CD8-positive, alpha-beta memory T cell (primary cell): Measurements from ENCODE around the gene NSD1. TPM values are rescaled to one million over a fixed set of nuclear protein-coding genes. Genes with fewer than 3 reads are reported as not detected.
A peak's percentile ranks its signal among the peaks of the same experiment; 100 is the strongest.

ENCODE experiments used
- CTCF ChIA-PET: fragments of 350-600 bp; sonication (Branson Sonifier 250); formaldehyde crosslinking; loops from one replicate; lab custom pipeline; 2021; ENCODE audit warnings: antibody characterized with exemption; lab: Charles Lee
- POLR2A ChIA-PET: fragments of 350-600 bp; sonication (Branson Sonifier 250); formaldehyde crosslinking; loops from one replicate; lab custom pipeline; 2021; ENCODE audit warnings: antibody characterized with exemption; lab: Charles Lee
- DNase-seq, 5 donors: peaks; one replicate each; pipeline versions ENCODE4 v3.0.0 to v3.0.0-alpha.2; 2020 to 2022; ENCODE audit warnings: mixed read lengths in 1 of 5
- H3K27ac ChIP-seq: one replicate; pipeline ENCODE4 v1.7.0; 2013; ENCODE audit warnings: low read depth, mild to moderate bottlenecking, low read length, moderate library complexity
- H3K27me3 ChIP-seq: 2 replicates; pipeline ENCODE4 v1.7.0; 2013; ENCODE audit warnings: low read length, mild to moderate bottlenecking; ENCODE audit not compliant: insufficient read depth, poor library complexity, severe bottlenecking
- H3K36me3 ChIP-seq: 2 replicates; pipeline ENCODE4 v1.7.0; 2013; ENCODE audit warnings: mild to moderate bottlenecking, low read length, moderate library complexity; ENCODE audit not compliant: insufficient read depth
- H3K4me1 ChIP-seq: 2 replicates; pipeline ENCODE4 v1.7.0; 2013; ENCODE audit warnings: mild to moderate bottlenecking, low read length, moderate library complexity; ENCODE audit not compliant: insufficient read depth
- H3K4me3 ChIP-seq: 2 replicates; pipeline ENCODE4 v1.7.0; 2013; ENCODE audit warnings: mild to moderate bottlenecking, low read length
- H3K9me3 ChIP-seq: 2 replicates; pipeline ENCODE4 v1.7.0; 2013; ENCODE audit warnings: mild to moderate bottlenecking, low read length
- H3K27ac Mint-ChIP-seq, 8 donors: one replicate each; pipeline ENCODE4 v1.8.0; 2020 to 2021; ENCODE audit warnings: mixed read lengths in 8 of 8, mild to moderate bottlenecking in 6 of 8, inconsistent platforms in 3 of 8, moderate library complexity in 3 of 8
- H3K27me3 Mint-ChIP-seq, 2 donors: one replicate each; pipeline ENCODE4 v1.8.0; 2020 to 2021; ENCODE audit warnings: mixed read lengths in 2 of 2, mild to moderate bottlenecking in 1 of 2, moderate library complexity in 1 of 2
- H3K36me3 Mint-ChIP-seq, 3 donors: one replicate each; pipeline ENCODE4 v1.8.0; 2020 to 2021; ENCODE audit warnings: mixed read lengths in 3 of 3, inconsistent platforms in 1 of 3, mild to moderate bottlenecking in 1 of 3
- H3K4me1 Mint-ChIP-seq, 3 donors: one replicate each; pipeline ENCODE4 v1.8.0; 2020 to 2021; ENCODE audit warnings: mixed read lengths in 3 of 3, inconsistent platforms in 1 of 3, mild to moderate bottlenecking in 1 of 3
- H3K4me3 Mint-ChIP-seq, 7 donors: one replicate each; pipeline ENCODE4 v1.8.0; 2020 to 2021; ENCODE audit warnings: mixed read lengths in 7 of 7, mild to moderate bottlenecking in 6 of 7, moderate library complexity in 4 of 7, inconsistent platforms in 2 of 7
- H3K9me3 Mint-ChIP-seq, 5 donors: one replicate each; pipeline ENCODE4 v1.8.0; 2020 to 2022; ENCODE audit warnings: mixed read lengths in 5 of 5, mild to moderate bottlenecking in 3 of 5, moderate library complexity in 2 of 5, inconsistent platforms in 1 of 5
- polyA plus RNA-seq: library from polyadenylated mRNA; unstranded; fragments of 300-500 nt; fragmentation: Illumina TruSeq; gene quantifications from one replicate; pipeline ENCODE4 v1.2.3, GENCODE V29; 2021
- total RNA-seq, 2 experiments: library from RNA; stranded (reverse); gene quantifications; one replicate each; pipeline ENCODE4 v1.2.3, GENCODE V29; 2021

NSD1 gene
- total and polyA plus RNA-seq, 3 experiments from 2014 or later = 48.7 to 93.1 (median 86.7) TPM

DNA sequence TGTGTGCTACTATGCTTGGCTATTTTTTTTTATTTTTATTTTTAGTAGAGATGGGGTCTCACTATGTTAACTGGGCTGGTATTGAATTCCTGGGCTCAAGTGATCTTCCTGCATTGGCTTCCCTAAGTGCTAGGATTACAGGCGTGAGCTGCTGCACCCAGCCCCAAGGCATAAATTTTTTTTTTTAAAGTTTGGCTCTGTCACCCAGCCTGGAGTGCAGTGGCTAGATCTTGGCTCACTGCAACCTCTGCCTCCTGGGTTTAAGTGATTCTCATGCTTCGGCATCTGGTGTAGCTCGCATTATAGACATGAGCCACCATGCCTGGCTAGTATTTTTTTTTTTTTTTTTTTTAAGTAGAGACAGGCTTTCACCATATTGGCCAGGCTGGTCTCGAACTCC is 99.6 kb downstream of the NSD1 start:
- Histone ChIP-seq H3K4me1 (no peaks in the 10 kb centered on the region), H3K4me3 (no peak overlapping the region), H3K27me3 (no peaks in the 10 kb centered on the region), H3K27ac (no peak overlapping the region), H3K36me3 (peaks cover 8% of the 10 kb centered on the region), H3K9me3 (no peaks in the 10 kb centered on the region)
- Mint-ChIP-seq H3K27me3 (no peaks in the 10 kb centered on the region), H3K9me3 (no peaks in the 10 kb centered on the region), H3K27ac (peak overlapping the region in 1 of 8 donors; percentile 41), H3K36me3 (peaks cover 7 to 65% (median 9%) of the 10 kb centered on the region in 3 donors), H3K4me3 (no peak overlapping the region), H3K4me1 (peaks cover 22 to 44% (median 41%) of the 10 kb centered on the region in 3 donors)
- no peak for DNase-seq
- ChIA-PET CTCF (interaction anchor here (1.1 to 1.3 kb wide), 2 partner anchors 119 to 121 kb away, joined by 3 to 5 read pairs; no protein-coding TSS in a partner anchor), POLR2A (interaction anchor here (0.6 kb wide), 1 partner anchor 210 kb away, joined by 3 read pairs; no protein-coding TSS in a partner anchor)

DNA sequence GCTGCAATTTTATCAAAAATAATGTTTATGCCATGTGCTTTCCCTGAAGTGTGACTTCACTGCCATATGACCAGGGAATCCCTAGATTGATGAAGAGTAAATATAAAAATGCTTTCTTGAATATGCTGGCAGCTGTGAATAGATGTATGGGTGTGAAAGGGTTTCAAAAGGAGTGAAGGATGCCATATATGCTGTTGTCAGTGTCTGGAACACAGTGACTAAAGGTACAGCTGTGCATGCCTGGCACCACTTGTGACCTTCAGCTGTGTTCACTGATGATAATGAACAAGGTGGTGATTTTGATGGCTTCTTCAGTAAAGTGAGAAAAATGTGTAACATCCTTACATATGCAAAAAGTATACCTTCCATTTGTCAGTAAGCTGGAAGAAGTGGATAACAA is 100.2 kb downstream of the NSD1 start:
- POLR2A ChIA-PET = no interaction called here
- Mint-ChIP-seq H3K4me1 (peaks cover 21 to 39% (median 37%) of the 10 kb centered on the region in 3 donors), H3K4me3 (no peak overlapping the region), H3K9me3 (no peaks in the 10 kb centered on the region), H3K27me3 (no peaks in the 10 kb centered on the region), H3K36me3 (peaks cover 7 to 69% (median 11%) of the 10 kb centered on the region in 3 donors), H3K27ac (peak overlapping the region in 4 of 8 donors; percentile 26 to 59 (median 34))
- H3K4me3 ChIP-seq = no peak overlapping the region
- peaks cover 13% of the 10 kb centered on the region for H3K36me3 ChIP-seq
- no peaks in the 10 kb centered on the region for H3K9me3 ChIP-seq
- no peak for DNase-seq
- CTCF ChIA-PET = interaction anchor here (1.1 to 1.3 kb wide), 2 partner anchors 120 to 122 kb away, joined by 3 to 5 read pairs; no protein-coding TSS in a partner anchor
- H3K27ac ChIP-seq = no peak overlapping the region
- no peaks in the 10 kb centered on the region for H3K4me1 ChIP-seq
- H3K27me3 ChIP-seq = no peaks in the 10 kb centered on the region

DNA sequence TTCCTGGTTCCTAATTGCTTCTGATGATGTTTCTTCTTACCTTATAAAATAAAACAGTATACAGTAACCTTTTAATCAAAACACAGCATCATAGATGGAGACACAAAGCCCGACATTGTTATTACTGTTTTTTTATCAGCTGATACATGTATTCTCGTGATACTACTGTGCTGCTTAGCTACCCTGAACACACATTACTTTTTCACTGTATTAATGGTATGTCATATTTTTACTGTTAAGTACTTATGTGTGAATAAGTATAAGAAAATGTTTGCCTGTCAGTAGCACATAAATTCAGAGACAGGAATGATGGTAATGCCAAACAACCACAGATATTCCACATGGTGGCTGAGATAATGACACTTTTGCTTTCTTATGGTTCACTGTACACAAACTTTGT is 101.3 kb downstream of the NSD1 start:
- no peaks in the 10 kb centered on the region for H3K4me1 ChIP-seq
- ChIA-PET POLR2A (no interaction called here), CTCF (no interaction called here)
- peaks cover 7 to 71% (median 13%) of the 10 kb centered on the region in 3 donors for H3K36me3 Mint-ChIP-seq
- H3K27me3 Mint-ChIP-seq = no peaks in the 10 kb centered on the region
- no peak overlapping the region for H3K27ac ChIP-seq
- no peak overlapping the region for H3K4me3 ChIP-seq
- peaks cover 21% of the 10 kb centered on the region for H3K36me3 ChIP-seq
- DNase-seq = no peak
- no peaks in the 10 kb centered on the region for H3K27me3 ChIP-seq
- H3K9me3 ChIP-seq = no peaks in the 10 kb centered on the region
- no peak overlapping the region for H3K4me3 Mint-ChIP-seq
- H3K27ac Mint-ChIP-seq = no peak overlapping the region
- no peaks in the 10 kb centered on the region for H3K9me3 Mint-ChIP-seq
- H3K4me1 Mint-ChIP-seq = peaks cover 14 to 32% (median 29%) of the 10 kb centered on the region in 3 donors

DNA sequence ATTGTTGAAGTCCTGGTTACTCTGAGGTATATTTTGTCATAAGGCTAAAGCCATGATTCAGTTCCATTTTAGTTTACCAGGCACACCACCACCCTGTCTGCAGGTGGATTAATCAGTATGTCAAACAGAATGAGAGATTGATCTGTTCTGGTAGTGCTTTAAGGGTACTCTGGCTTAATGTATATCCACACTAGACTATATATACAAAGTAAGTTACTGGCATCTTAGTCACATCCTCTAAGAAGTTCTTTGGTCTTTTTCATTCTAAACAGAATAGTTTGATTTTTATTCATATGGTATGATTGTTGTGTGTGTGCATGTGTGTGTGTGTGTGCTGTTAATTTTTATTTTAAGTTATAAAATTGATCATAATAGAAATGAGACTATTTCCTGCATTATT is 108.2 kb downstream of the NSD1 start:
- POLR2A ChIA-PET = no interaction called here
- peak overlapping the region in 3 of 8 donors; percentile 36 to 66 (median 58) for H3K27ac Mint-ChIP-seq
- CTCF ChIA-PET = no interaction called here

DNA sequence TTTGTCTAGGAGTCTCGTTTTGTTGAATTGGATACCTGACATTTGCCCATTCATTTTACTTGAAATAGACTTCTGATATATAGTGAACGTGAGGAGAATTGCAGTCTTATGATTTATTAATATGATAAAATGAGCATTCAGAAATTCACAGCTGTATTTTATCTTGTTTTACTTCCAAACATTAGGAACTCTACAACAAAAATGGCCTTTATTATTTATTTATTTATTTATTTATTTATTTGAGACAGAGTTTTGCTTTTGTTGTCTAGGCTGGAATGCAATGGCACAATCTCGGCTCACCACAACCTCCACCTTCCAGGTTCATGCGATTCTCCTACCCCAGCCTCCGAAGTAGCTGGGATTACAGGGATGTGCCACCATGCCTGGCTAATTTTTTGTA is 108.7 kb downstream of the NSD1 start:
- CTCF ChIA-PET = no interaction called here
- peaks cover 4 to 83% (median 20%) of the 10 kb centered on the region in 3 donors for H3K36me3 Mint-ChIP-seq

More for the DNA sequence above, 108.2 kb downstream of the NSD1 start:
- no peaks in the 10 kb centered on the region for H3K9me3 Mint-ChIP-seq
- no peak overlapping the region for H3K27ac ChIP-seq
- DNase-seq = no peak
- no peaks in the 10 kb centered on the region for H3K9me3 ChIP-seq
- no peaks in the 10 kb centered on the region for H3K27me3 Mint-ChIP-seq
- H3K36me3 ChIP-seq = peaks cover 38% of the 10 kb centered on the region
- H3K4me1 ChIP-seq = no peaks in the 10 kb centered on the region
- no peak overlapping the region for H3K4me3 Mint-ChIP-seq
- H3K36me3 Mint-ChIP-seq = peaks cover 4 to 82% (median 20%) of the 10 kb centered on the region in 3 donors
- peaks cover 3 to 5% (median 4%) of the 10 kb centered on the region in 3 donors for H3K4me1 Mint-ChIP-seq
- H3K27me3 ChIP-seq = no peaks in the 10 kb centered on the region
- H3K4me3 ChIP-seq = no peak overlapping the region

DNA sequence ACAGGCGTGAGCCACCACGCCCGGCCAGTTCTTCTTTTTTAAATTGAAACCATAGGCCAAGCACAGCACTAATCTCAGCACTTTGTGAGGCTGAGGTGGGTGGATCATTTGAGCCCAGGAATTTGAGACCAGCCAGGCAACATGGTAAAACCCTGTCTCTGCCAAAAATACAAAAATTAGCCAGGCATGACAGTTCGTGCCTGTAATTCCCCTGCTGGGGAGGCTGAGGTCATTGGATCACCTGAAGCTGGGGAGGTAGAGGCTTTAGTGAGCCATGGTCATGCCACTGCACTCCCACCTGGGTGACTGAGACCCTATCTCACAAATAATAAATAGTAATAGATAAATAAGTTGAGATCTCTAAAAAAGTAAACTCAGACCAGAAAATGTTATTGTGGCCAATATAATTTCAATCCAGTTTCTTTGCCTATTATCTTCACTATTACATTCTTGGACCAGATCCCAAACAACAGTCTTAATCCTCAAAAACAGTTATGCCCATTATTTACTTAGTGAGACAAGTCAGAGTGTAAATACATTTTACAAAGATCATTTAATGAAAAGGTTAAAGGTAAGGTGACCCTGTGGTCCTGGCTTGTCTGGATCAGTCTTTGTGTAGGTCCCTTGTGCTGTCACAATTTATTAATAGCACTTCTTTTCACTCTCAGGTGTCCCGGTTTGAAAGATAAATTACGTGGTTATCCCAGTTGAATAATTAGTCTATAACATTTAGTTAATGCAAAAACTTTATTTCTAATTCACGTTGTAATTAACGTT is 116.4 kb downstream of the NSD1 start:
- Histone ChIP-seq H3K4me1 (no peaks in the 10 kb centered on the region), H3K27ac (no peak overlapping the region), H3K27me3 (no peaks in the 10 kb centered on the region), H3K4me3 (no peak overlapping the region), H3K36me3 (peaks cover 32% of the 10 kb centered on the region), H3K9me3 (no peaks in the 10 kb centered on the region)
- DNase-seq = no peak
- Mint-ChIP-seq H3K27me3 (no peaks in the 10 kb centered on the region), H3K27ac (peak overlapping the region in 2 of 8 donors; percentile 17 to 23), H3K4me1 (peaks cover 0 to 4% (median 1%) of the 10 kb centered on the region in 3 donors), H3K36me3 (peaks cover 0 to 82% (median 24%) of the 10 kb centered on the region in 3 donors), H3K9me3 (no peaks in the 10 kb centered on the region), H3K4me3 (no peak overlapping the region)
- CTCF ChIA-PET = no interaction called here
- POLR2A ChIA-PET = no interaction called here

More for the DNA sequence above, 108.7 kb downstream of the NSD1 start:
- Histone ChIP-seq H3K27ac (no peak overlapping the region), H3K4me1 (no peaks in the 10 kb centered on the region), H3K9me3 (no peaks in the 10 kb centered on the region), H3K4me3 (no peak overlapping the region), H3K27me3 (no peaks in the 10 kb centered on the region), H3K36me3 (peaks cover 43% of the 10 kb centered on the region)
- H3K9me3 Mint-ChIP-seq = no peaks in the 10 kb centered on the region
- H3K4me3 Mint-ChIP-seq = no peak overlapping the region
- H3K27me3 Mint-ChIP-seq = no peaks in the 10 kb centered on the region
- peaks cover 3 to 5% (median 4%) of the 10 kb centered on the region in 3 donors for H3K4me1 Mint-ChIP-seq
- H3K27ac Mint-ChIP-seq = no peak overlapping the region
- POLR2A ChIA-PET = no interaction called here
- DNase-seq = no peak

DNA sequence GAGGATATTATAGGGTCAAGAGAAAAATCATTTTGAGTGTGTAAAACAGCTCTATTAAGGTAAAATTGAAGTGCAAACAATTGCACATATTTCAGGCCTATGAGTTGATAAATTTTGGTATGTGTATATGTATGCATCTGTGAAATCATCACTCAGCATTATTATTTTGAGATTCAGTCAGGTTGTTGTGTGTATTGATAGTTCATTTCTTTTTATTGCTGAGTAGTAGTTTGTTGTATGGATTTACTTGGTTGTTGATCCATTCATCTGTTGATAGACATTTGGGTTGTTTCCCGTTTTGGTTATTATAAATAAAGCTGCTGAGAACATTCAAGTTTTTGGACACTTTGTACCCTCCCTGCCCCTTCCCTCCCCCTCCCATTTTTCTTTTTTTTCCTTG is 119.7 kb downstream of the NSD1 start:
- no peaks in the 10 kb centered on the region for H3K9me3 Mint-ChIP-seq
- no peak overlapping the region for H3K27ac ChIP-seq
- peaks cover 0 to 80% (median 21%) of the 10 kb centered on the region in 3 donors for H3K36me3 Mint-ChIP-seq
- peaks cover 16% of the 10 kb centered on the region for H3K36me3 ChIP-seq
- peak overlapping the region in 4 of 8 donors; percentile 16 to 95 (median 65) for H3K27ac Mint-ChIP-seq
- H3K4me3 Mint-ChIP-seq = no peak overlapping the region
- no peak overlapping the region for H3K4me3 ChIP-seq
- ChIA-PET CTCF (interaction anchor here (0.9 to 1.2 kb wide), 3 partner anchors 14 to 142 kb away, joined by 3 to 4 read pairs (median 3); no protein-coding TSS in a partner anchor), POLR2A (no interaction called here)
- no peaks in the 10 kb centered on the region for H3K9me3 ChIP-seq
- H3K4me1 Mint-ChIP-seq = peaks cover 9 to 14% (median 9%) of the 10 kb centered on the region in 3 donors
- no peaks in the 10 kb centered on the region for H3K27me3 ChIP-seq
- no peak for DNase-seq
- no peaks in the 10 kb centered on the region for H3K4me1 ChIP-seq
- no peaks in the 10 kb centered on the region for H3K27me3 Mint-ChIP-seq

DNA sequence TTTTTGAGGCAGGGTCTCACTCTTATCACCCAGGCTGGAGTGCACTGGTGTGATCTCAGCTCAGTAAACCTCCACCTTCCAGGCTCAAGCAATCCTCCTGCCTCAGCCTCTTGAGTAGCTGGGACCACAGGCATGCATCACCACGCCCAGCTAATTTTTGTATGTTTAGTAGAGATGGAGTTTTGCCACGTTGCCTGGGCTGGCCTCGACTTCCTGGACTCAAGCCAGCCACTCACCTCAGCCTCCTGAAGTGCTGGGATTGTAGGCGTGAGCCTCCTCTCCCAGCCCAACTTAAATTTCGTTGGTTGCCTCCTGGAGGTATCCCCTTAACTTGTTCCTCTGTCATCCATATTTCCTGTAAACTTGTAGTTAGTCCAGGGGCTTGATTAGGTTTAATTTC is 122.7 kb downstream of the NSD1 start:
- H3K27ac Mint-ChIP-seq = peak overlapping the region in 5 of 8 donors; percentile 8 to 62 (median 42)
- no peak overlapping the region for H3K27ac ChIP-seq
- H3K36me3 ChIP-seq = peaks cover 12% of the 10 kb centered on the region
- H3K9me3 ChIP-seq = no peaks in the 10 kb centered on the region
- H3K9me3 Mint-ChIP-seq = no peaks in the 10 kb centered on the region
- peaks cover 9 to 14% (median 9%) of the 10 kb centered on the region in 3 donors for H3K4me1 Mint-ChIP-seq
- POLR2A ChIA-PET = interaction anchor here (0.6 kb wide), 1 partner anchor 170 kb away, joined by 4 read pairs; no protein-coding TSS in a partner anchor
- H3K4me1 ChIP-seq = no peaks in the 10 kb centered on the region
- no peak overlapping the region for H3K4me3 ChIP-seq
- CTCF ChIA-PET = interaction anchor here (1.0 kb wide), 1 partner anchor 143 kb away, joined by 3 read pairs; no protein-coding TSS in a partner anchor
- no peak for DNase-seq
- H3K27me3 ChIP-seq = no peaks in the 10 kb centered on the region
- H3K36me3 Mint-ChIP-seq = peaks cover 8 to 90% (median 27%) of the 10 kb centered on the region in 3 donors
- no peaks in the 10 kb centered on the region for H3K27me3 Mint-ChIP-seq
- no peak overlapping the region for H3K4me3 Mint-ChIP-seq
